ENCODE results near the gene IL4R. TPM values are rescaled to one million over a fixed set of nuclear protein-coding genes. Genes with fewer than 3 reads are reported as not detected.
A peak's percentile ranks its signal among the peaks of the same experiment; 100 is the strongest.

The IL4R gene
- total RNA-seq, 4 donors from 2014 or later = 22.3 to 35.0 (median 25.1) TPM

- peak; percentile 72 to 97 for DNase-seq (ENCODE audit: low spot score in 2 of 2)
Measured at GRCh38 chr16:27367461-27368357, 53.9 kb downstream of the IL4R start.

DNA sequence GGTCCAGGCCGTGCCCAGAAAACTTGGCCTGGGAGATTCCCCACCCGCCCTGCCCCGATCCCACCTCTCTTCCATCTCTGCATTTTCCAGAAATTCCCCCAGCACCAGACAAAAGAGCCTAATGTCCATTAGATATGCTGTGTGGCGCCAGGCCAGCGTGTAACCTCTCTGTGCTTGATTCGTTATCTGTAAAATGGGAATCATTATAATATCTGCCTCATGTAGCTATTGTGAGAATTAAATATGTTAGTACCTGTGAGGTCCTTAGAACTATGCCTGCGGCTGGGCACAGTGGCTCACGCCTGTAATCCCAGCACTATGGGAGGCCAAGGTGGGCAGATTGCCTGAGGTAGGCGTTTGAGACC, 54.6 kb downstream of the IL4R start:
- TF ChIP-seq, protein P1, sequence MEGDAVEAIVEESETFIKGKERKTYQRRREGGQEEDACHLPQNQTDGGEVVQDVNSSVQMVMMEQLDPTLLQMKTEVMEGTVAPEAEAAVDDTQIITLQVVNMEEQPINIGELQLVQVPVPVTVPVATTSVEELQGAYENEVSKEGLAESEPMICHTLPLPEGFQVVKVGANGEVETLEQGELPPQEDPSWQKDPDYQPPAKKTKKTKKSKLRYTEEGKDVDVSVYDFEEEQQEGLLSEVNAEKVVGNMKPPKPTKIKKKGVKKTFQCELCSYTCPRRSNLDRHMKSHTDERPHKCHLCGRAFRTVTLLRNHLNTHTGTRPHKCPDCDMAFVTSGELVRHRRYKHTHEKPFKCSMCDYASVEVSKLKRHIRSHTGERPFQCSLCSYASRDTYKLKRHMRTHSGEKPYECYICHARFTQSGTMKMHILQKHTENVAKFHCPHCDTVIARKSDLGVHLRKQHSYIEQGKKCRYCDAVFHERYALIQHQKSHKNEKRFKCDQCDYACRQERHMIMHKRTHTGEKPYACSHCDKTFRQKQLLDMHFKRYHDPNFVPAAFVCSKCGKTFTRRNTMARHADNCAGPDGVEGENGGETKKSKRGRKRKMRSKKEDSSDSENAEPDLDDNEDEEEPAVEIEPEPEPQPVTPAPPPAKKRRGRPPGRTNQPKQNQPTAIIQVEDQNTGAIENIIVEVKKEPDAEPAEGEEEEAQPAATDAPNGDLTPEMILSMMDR (IDR thresholded peaks at IDR 0.05) = no peak
- TF ChIP-seq POLR2A (IDR thresholded peaks at IDR 0.05) = no peak
- H3K4me3 ChIP-seq (ENCODE audit: low read depth, poor library complexity, severe bottlenecking) = no peak overlapping the region
- 49 to 52% methylated on average over 9 of the region's 9 CpGs for WGBS, 2 donors
- no peak for DNase-seq (ENCODE audit: low spot score in 2 of 2)
- intact Hi-C loops (cut with DNase I; ENCODE audit: low total_unique reads) = no loop called here

More at GRCh38 chr16:27367461-27368357, 53.9 kb downstream of the IL4R start:
- intact Hi-C loops (cut with DNase I; ENCODE audit: low total_unique reads) = no loop called here
- no peak for TF ChIP-seq POLR2A (IDR thresholded peaks at IDR 0.05)
- TF ChIP-seq, protein P1 (IDR thresholded peaks at IDR 0.05) = peak in 1 of 3 donors; percentile 72
- 7 to 13% methylated on average over 26 to 27 of the region's 27 CpGs for WGBS, 2 donors
- no peak overlapping the region for H3K4me3 ChIP-seq (ENCODE audit: low read depth, poor library complexity, severe bottlenecking)

- TF ChIP-seq, protein P1 (IDR thresholded peaks at IDR 0.05) = no peak
- TF ChIP-seq POLR2A (IDR thresholded peaks at IDR 0.05) = no peak
- DNase-seq (ENCODE audit: low spot score in 2 of 2) = peak in 1 of 2 donors; percentile 59
- intact Hi-C loops (cut with DNase I; ENCODE audit: low total_unique reads) = loop anchor here (5.0 kb wide), 1 partner anchor 133 kb away; no protein-coding TSS in a partner anchor
- 84 to 90% methylated on average over 3 of the region's 3 CpGs for WGBS, 2 donors
- no peak overlapping the region for H3K4me3 ChIP-seq (ENCODE audit: low read depth, poor library complexity, severe bottlenecking)
Measured at GRCh38 chr16:27369806-27370205, 56.0 kb downstream of the IL4R start.

- no peak for DNase-seq (ENCODE audit: low spot score in 2 of 2)
- TF ChIP-seq POLR2A (IDR thresholded peaks at IDR 0.05) = no peak
- TF ChIP-seq, protein P1 (IDR thresholded peaks at IDR 0.05) = no peak
- intact Hi-C loops (cut with DNase I; ENCODE audit: low total_unique reads) = loop anchor here (5.0 kb wide), 1 partner anchor 133 kb away; no protein-coding TSS in a partner anchor
- no peak overlapping the region for H3K4me3 ChIP-seq (ENCODE audit: low read depth, poor library complexity, severe bottlenecking)
Measured at GRCh38 chr16:27370318-27370717, 56.5 kb downstream of the IL4R start.

GRCh38 chr16:27373312-27373711, 59.5 kb downstream of the IL4R start:
- no peak for TF ChIP-seq POLR2A (IDR thresholded peaks at IDR 0.05)
- TF ChIP-seq, protein P1 (IDR thresholded peaks at IDR 0.05) = no peak
- WGBS, 2 donors = 80 to 88% methylated on average over 3 of the region's 3 CpGs
- peak in 1 of 2 donors; percentile 40 for DNase-seq (ENCODE audit: low spot score in 2 of 2)
- intact Hi-C loops (cut with DNase I; ENCODE audit: low total_unique reads) = loop anchor here (5.0 kb wide), 1 partner anchor 136 kb away; no protein-coding TSS in a partner anchor
- H3K4me3 ChIP-seq (ENCODE audit: low read depth, poor library complexity, severe bottlenecking) = no peak overlapping the region
